Endometrial microvascular endothelial cells (primary cell): Measurements from ENCODE around the gene MAN1C1. TPM values are rescaled to one million over a fixed set of nuclear protein-coding genes. Genes with fewer than 3 reads are reported as not detected.

Experiments
- in situ Hi-C: cut with HindIII; loops from 2 replicates; pipeline ENCODE4 v1.10.0; 2017; ENCODE audit warnings: low sequenced_read_pairs, low pct_unique_long_range_greater_than_20kb; ENCODE audit errors: inconsistent ontology term
- total RNA-seq: library from RNA; depleted of rRNA; stranded (reverse); fragments of >200 nt; gene quantifications from one replicate; pipeline ENCODE4 v1.2.3, GENCODE V29; 2015; ENCODE audit errors: inconsistent ontology term

The MAN1C1 gene
- total RNA-seq, 1 donor from 2014 or later: not detected

- in situ Hi-C loops: no loop called here
Measured at GRCh38 chr1:25700144-25700523, 83.5 kb downstream of the MAN1C1 start.

DNA sequence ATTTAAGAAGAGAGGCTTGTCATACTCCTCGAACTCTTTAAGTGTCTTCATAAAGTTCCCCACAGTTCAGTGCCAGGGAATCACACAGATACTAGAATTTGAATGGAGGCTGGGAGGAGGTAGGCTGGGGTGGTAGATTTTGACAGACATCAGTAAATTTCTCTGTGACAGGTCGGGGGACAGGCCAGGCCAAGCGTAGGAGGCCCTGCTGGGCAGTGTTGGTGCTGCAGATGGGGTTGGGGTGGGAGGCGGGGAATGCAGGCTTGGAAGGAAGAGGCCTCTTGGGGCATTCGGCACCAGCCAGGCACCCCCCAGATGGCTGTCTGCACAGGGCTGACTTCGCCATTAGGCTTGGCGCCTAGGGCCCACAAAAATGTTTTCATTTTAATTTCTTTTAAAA is 84.0 kb downstream of the MAN1C1 start:
- in situ Hi-C loops: no loop called here

DNA sequence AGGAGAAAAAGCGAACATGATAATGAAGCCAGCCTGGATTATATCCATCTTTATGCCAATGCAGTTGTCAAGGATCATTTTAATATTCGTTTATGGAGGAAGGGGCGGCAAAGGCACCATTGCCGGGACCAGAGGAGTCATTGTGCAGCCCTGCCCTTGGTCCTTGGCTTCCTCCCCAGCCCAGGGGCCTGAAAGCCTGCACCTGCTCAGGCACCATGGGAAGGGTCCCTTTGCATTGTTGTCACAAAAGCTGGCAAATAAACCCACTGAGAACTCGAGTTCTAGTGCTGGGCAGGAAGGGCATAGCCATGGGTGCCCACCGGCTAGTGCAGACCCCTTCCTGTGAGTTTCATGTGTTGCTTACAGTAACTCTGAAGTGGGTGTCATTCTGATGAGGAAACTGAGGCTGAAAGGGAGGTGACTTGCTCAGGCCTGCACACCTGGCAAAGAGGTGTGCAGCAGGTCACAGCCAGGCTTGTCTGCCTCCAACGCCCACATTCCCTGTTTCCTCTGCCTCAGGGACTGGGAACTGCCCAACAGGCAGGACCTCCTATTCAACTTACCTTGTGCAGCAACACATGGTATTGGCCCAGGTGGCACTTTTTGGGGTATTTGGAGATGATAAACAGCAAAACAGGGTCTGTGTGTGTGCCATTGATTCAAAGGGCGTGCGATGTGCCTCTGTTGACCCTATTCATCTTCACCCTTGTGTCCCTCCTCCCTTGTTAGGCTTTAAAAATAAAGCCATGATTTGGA is 84.6 kb downstream of the MAN1C1 start:
- in situ Hi-C loops: no loop called here

GRCh38 chr1:25702101-25702775 is 85.6 kb downstream of the MAN1C1 start:
- in situ Hi-C loops: no loop called here

- in situ Hi-C loops: no loop called here
Measured at GRCh38 chr1:25703041-25703440, 86.5 kb downstream of the MAN1C1 start.

GRCh38 chr1:25703671-25704266 is 87.2 kb downstream of the MAN1C1 start:
- in situ Hi-C loops: no loop called here

- in situ Hi-C loops: no loop called here
Measured at GRCh38 chr1:25704267-25704691, 87.7 kb downstream of the MAN1C1 start.

DNA sequence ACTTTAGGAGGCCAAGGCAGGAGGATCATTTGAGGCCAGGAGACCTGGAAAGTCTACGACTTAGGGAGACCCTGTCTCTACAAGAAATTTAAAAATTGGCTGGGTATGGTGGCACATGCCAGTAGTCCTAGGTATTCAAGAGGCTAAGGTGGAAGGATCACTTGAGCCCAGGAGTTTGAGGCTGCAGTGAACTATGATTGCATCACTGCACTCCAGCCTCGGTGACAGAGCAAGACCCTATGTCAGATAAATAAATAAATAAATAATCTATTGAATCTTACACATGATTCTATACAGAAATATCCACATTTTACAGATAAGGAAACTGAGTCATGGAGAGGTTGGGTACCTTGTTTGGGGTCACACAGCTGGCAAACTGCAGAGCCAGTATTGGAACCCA is 89.1 kb downstream of the MAN1C1 start:
- in situ Hi-C loops: no loop called here

- in situ Hi-C loops: no loop called here
Measured at GRCh38 chr1:25706146-25707089, 89.8 kb downstream of the MAN1C1 start.

DNA sequence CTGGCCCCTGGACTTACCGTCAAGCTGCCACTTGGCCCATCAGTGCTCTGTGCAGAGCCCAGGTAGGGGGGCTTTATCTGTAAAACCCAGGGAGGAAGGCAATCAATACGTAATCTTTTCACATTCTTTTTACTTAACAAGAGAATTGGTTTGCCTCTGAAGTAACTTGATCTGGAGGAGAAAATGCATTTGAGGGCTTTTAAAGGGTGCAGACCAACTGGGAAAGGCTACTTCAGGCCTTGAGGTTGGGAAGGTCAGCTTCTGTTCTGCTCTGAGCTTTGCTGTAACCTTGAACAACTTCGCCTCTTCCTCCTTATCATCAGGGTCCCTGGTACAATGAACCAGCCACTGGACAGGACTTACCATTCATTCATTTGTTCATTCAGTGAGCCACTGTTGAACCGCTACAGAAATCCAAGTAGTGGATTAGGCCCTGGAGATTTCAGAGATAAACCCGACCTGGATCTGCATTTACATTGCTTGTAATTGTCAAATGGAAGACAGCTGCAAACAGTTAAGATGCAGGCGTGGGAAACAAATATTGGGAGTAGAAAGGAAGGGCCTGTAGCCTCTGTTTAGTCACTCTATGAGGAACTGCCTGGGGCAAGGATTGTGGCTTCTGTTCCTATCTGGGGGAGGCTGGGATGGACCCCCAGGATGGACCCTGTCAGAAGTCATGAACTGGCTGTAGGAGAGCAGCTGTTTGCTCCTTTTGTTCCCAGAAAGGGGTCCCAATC is 90.9 kb downstream of the MAN1C1 start:
- in situ Hi-C loops: no loop called here

DNA sequence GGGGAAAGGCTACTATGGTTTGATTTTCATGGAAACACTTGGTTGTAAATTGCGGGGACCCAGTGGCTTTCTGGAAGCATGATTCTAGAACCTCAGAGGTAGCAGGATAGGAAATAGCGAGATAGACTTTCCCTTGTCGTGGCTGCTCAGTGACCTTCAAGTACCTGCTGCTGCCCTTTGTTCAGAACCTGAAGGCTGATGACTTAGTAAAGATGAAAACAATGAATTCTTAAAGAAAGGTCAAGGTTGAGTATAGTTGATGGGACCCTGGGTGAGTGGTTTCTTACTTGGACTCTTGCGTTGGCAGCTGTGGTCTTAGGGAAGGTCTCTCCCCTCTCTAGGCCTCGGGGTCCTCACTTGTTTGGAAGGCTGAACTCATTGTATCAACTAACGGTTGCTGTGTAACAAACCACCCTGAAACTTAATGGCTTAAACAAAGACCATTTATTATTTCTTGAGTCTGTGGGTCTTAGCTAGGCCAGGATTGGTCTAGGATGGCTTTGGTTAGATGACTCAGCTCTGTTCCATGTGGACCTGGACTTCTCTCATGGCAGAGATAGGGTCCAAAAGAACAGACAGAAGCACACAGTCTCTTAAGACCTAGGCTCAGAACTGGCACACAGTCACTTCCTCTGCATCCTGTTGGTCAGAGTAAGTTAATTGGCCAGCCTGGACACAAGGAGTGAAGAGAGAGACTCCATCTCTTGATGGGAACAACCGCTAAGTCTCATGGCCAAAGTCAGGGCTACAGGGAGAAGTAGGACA is 94.2 kb downstream of the MAN1C1 start:
- in situ Hi-C loops: no loop called here

GRCh38 chr1:25711555-25712298 is 95.1 kb downstream of the MAN1C1 start:
- in situ Hi-C loops: no loop called here

GRCh38 chr1:25712299-25712970 is 95.8 kb downstream of the MAN1C1 start:
- in situ Hi-C loops: no loop called here

DNA sequence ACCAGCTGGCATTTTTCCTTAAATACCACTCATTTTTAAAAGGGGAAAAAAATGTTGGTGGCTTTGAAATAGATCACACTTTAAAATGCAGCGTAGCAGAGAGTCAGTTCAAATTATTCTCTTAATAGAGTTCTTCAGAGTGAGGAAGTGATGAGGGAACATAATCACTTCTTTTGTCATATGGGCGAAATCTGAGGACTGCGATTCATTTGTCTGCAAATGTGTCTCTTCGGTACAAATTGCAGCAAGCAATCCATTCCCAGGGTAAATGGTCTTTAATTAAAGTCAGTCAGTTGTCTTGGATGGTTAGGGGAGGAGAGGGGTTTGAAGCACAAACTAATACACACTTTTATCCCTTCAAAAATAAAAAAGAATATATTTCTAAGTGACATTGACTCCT is 97.4 kb downstream of the MAN1C1 start:
- in situ Hi-C loops: no loop called here

DNA sequence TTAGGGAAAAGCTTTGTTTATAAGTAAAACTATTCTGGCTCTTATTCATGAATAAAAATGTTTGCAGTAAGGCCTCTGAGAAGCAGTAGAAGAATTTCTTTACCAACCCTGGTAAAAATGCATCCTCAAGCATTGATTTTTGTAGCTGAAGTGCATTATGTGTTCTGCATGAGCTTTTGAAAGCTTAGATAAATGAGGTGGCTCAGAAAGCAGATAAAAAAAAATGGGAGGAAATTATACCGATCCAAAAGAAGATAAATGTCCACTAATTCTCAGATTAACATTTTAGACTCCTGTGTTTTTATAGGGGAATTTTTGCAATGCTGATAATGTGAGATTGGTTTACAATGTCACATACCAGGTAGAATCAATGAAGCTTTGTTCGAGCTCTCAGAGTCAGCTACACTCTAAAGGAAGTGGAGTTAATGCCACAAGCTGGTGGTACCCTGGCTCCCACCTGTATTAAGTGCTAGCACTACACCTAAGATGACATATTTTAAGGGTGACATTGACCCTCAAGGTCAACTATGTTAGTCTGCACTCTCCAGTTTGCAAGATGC is 97.9 kb downstream of the MAN1C1 start:
- in situ Hi-C loops: no loop called here

- in situ Hi-C loops: no loop called here
Measured at GRCh38 chr1:25715888-25716287, 99.3 kb downstream of the MAN1C1 start.
